ENCODE measurements around the gene CCDC183. TPM values are rescaled to one million over a fixed set of nuclear protein-coding genes. Genes with fewer than 3 reads are reported as not detected.

CCDC183 gene
- total and polyA plus RNA-seq, 4 donors: 0.38 to 4.6 (median 2.2) TPM

- peaks cover 0 to 18% (median 0%) of the 10 kb centered on the region in 4 donors for H3K36me3 ChIP-seq (ENCODE audit: control insufficient read depth in 4 of 4, insufficient read depth in 4 of 4, low read length in 4 of 4)
- no peak for TF ChIP-seq CTCF (IDR thresholded peaks at IDR 0.05; ENCODE audit: control extremely low read depth, extremely low read depth)
- DNase-seq: no peak
- WGBS, 2 donors: 82 to 86% methylated on average over 26 of the region's 26 CpGs
- no peaks in the 10 kb centered on the region for H3K9me3 ChIP-seq (ENCODE audit: control insufficient read depth in 4 of 4, insufficient read depth in 3 of 4, low read length in 3 of 4)
- no peak for ATAC-seq (ENCODE audit: insufficient read depth, low FRiP score)
- H3K27me3 ChIP-seq (ENCODE audit: control insufficient read depth in 3 of 3, insufficient read depth in 3 of 3, low read length in 2 of 3): no peaks in the 10 kb centered on the region
- H3K4me1 ChIP-seq (ENCODE audit: control insufficient read depth in 5 of 5, insufficient read depth in 5 of 5, low read length in 5 of 5): peaks cover 0 to 11% (median 0%) of the 10 kb centered on the region in 5 donors
- H3K27ac ChIP-seq (ENCODE audit: low read depth in 1 of 2, low read length in 1 of 2): no peak overlapping the region
- no peak overlapping the region for H3K4me3 ChIP-seq
- no peak overlapping the region for H3K9ac ChIP-seq (ENCODE audit: insufficient read depth in 1 of 2, low read length in 2 of 2)
Measured at GRCh38 chr9:136855461-136856078, 59.4 kb downstream of the CCDC183 start.

DNA sequence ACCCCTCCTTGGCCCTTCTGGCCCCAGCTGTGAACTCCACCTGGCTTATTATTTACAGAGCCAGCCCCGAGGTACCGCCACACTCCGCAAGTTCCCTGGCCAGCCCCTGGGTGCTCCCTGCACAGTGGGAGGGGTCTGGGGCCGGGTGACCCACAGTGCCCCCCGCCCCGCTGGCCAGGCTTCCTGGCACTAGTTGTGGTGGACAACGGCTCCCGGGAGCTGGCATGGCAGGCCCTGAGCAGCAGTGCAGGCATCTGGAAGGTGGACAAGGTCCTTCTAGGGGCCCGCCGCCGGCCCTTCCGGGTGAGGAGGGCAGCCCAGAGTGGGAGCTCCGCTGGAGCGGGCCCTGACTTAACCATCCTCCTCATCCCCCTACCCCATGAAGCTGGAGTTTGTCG is 59.9 kb downstream of the CCDC183 start:
- peaks cover 0 to 19% (median 2%) of the 10 kb centered on the region in 4 donors for H3K36me3 ChIP-seq (ENCODE audit: control insufficient read depth in 4 of 4, insufficient read depth in 4 of 4, low read length in 4 of 4)
- H3K4me1 ChIP-seq (ENCODE audit: control insufficient read depth in 5 of 5, insufficient read depth in 5 of 5, low read length in 5 of 5): peaks cover 0 to 7% (median 0%) of the 10 kb centered on the region in 5 donors
- H3K9ac ChIP-seq (ENCODE audit: insufficient read depth in 1 of 2, low read length in 2 of 2): no peak overlapping the region
- no peak for DNase-seq
- no peaks in the 10 kb centered on the region for H3K9me3 ChIP-seq (ENCODE audit: control insufficient read depth in 4 of 4, insufficient read depth in 3 of 4, low read length in 3 of 4)
- ATAC-seq (ENCODE audit: insufficient read depth, low FRiP score): no peak
- no peak for TF ChIP-seq CTCF (IDR thresholded peaks at IDR 0.05; ENCODE audit: control extremely low read depth, extremely low read depth)
- H3K27me3 ChIP-seq (ENCODE audit: control insufficient read depth in 3 of 3, insufficient read depth in 3 of 3, low read length in 2 of 3): no peaks in the 10 kb centered on the region
- no peak overlapping the region for H3K27ac ChIP-seq (ENCODE audit: low read depth in 1 of 2, low read length in 1 of 2)
- H3K4me3 ChIP-seq: no peak overlapping the region
- WGBS, 2 donors: 69 to 79% methylated on average over 15 of the region's 15 CpGs

DNA sequence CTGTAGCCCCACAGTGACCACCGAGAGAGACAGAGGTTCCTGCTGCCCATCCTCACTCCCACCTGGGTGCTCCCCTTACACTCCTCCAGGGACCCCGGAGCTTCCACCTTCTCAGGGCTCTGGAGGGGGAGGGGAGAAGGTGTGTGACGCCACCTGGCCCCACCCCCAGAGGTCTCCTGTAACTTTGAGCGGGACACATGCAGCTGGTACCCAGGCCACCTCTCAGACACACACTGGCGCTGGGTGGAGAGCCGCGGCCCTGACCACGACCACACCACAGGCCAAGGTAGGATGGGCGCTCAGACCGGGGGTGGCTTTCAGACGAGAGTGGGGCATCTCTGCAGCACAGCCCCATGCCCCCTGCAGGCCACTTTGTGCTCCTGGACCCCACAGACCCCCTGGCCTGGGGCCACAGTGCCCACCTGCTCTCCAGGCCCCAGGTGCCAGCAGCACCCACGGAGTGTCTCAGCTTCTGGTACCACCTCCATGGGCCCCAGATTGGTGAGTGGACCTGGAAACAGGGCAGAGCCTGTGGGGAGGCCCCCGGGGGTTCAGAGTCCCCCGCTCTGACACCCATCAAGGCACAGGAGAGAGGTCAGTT is 60.5 kb downstream of the CCDC183 start:
- Histone ChIP-seq H3K27me3 (ENCODE audit: control insufficient read depth in 3 of 3, insufficient read depth in 3 of 3, low read length in 2 of 3) (no peaks in the 10 kb centered on the region), H3K9ac (ENCODE audit: insufficient read depth in 1 of 2, low read length in 2 of 2) (no peak overlapping the region)
- no peak for ATAC-seq (ENCODE audit: insufficient read depth, low FRiP score)

More for the DNA sequence above, 60.5 kb downstream of the CCDC183 start:
- no peak for DNase-seq
- no peaks in the 10 kb centered on the region for H3K9me3 ChIP-seq (ENCODE audit: control insufficient read depth in 4 of 4, insufficient read depth in 3 of 4, low read length in 3 of 4)
- TF ChIP-seq CTCF (IDR thresholded peaks at IDR 0.05; ENCODE audit: control extremely low read depth, extremely low read depth): no peak
- peaks cover 0 to 7% (median 0%) of the 10 kb centered on the region in 5 donors for H3K4me1 ChIP-seq (ENCODE audit: control insufficient read depth in 5 of 5, insufficient read depth in 5 of 5, low read length in 5 of 5)
- 78 to 81% methylated on average over 14 of the region's 14 CpGs for WGBS, 2 donors
- no peak overlapping the region for H3K27ac ChIP-seq (ENCODE audit: low read depth in 1 of 2, low read length in 1 of 2)
- peaks cover 0 to 22% (median 2%) of the 10 kb centered on the region in 4 donors for H3K36me3 ChIP-seq (ENCODE audit: control insufficient read depth in 4 of 4, insufficient read depth in 4 of 4, low read length in 4 of 4)
- no peak overlapping the region for H3K4me3 ChIP-seq

Data from lung (tissue), 12 donors.